ENCODE measurements around the gene TPCN1.

The TPCN1 gene

DNA sequence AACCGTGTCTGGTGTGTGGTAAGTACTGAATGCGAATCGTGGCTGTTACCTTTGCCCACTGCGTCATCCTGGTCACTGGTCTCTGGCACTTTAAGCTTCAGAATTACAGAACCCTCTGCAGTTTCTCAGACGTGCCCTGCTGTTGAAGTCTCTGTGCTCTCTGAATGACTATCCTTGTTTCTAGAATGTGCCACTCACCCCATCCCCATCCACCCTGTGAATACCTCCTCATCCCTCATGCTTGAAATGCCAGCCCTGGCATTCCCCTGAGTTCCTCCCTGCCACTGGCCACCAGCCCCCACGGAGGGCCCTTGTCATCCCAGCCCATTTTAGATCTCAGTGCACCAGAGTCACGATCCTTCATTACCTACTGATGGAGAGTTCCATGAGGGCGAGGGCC is 21.3 kb downstream of the TPCN1 start:
- no peak for DNase-seq

DNA sequence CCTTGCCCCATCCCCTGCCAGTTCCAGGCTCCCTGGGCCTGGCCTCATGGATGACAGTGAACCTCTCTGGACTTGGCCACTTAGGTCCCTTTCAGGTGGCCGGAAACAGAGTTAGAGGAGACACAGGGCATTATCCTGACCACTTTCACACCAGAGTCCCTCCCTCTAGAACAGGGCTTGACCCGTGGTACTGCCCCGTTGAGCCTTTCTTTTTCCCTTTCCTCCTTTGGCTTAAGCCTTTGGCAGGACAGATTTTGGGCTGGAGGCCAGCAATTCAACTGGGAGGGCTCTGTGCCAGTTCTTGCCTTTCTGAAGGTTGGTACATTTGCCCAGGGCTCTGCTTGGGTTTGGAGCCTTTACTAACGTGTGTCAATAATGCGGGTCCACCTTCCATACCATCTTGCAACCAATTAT is 22.8 kb downstream of the TPCN1 start:
- no peak for DNase-seq

DNA sequence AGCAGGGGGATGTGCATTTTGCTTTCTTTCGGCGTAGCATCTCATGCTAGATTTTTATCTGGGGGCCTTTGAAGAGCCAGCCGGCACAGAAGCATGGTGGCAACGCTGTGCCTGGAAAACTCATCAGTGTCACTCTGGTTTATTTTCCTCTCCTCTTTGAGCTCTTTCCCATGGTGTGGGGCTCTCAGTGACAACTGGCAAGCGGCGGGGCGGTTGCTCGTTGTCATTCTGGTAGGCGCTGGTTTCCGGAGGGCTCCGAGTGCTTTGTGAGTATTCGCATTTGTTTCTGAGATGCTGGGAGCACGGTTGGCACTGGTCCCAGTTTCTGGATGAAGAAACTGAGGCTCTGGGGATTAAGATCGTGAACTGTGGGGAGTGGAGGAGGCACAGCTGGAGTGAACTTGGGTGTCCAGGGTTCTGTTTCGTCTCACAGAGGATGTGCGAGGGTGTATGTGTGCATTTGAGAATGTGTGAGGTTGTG is 23.3 kb downstream of the TPCN1 start:
- DNase-seq = no peak

DNA sequence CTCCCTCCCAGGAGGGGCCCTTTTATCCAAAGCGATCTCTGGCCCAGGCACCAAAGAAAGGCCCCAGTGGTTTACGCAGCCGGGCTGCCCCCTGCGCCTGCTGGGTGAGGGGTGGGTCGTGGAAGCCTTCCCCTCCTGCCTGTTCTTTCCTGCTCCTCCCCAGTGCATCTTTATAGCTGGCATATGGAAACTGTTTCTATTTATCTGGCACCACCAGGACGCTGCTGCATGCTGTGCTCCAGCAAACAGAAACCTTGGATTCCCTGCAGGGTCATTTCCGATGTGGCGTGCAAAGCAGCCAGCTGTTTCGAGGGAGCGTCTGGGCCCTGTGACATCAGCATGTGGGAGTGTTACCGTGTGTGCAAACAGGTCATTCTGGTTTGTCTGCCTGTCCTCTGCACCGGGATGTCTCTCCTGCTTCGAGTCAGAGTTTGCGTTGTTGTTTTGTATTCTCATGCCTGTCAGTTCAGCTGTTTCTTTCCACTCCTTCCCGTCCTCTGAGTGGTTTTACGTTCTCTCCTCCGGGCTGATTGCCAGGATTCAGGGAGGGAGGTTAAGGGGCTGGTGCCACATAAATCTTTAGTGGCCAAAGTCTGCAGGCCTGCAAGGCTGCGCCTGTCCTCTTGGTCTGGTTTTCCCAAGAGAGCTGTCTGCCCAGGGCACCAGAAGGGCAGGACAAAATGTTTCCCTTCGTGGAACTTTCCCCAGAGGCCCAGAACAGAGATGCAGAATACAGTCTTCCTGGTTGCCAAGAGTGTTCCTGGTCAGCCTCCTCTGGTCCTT is 24.6 kb downstream of the TPCN1 start:
- peak; percentile 88 for DNase-seq

DNA sequence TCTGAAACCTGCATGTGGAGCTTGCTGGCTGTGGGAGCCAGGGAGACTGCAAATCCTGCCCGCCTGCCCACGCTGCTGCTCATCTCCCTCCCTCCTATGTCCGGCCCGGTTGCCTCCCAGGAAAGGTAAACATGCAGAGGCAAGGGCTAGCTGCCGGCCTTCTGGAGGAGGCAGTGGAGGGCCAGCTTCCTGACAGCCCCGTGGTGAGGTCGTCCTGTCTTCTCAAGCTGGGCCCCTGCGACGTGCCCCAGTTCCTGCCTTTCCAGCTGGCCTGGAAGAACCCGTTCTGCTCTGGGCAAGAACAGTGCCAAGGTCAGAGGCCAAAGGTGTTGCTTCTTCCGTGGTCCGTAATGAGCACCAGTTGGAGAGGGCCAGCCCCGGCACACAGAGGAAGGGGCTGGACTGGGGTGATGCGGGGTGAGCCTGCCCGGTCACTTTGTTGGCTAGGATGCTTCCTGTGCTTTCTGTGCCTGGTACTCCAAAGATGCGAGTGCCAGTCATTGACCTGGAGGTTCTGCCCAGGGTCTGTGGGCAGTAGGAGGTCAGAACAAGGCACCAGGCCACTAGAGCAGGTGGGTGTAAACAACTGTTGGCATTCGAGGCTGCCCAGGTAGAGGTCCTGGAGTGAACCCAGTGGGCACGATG is 25.3 kb downstream of the TPCN1 start:
- DNase-seq = no peak

DNA sequence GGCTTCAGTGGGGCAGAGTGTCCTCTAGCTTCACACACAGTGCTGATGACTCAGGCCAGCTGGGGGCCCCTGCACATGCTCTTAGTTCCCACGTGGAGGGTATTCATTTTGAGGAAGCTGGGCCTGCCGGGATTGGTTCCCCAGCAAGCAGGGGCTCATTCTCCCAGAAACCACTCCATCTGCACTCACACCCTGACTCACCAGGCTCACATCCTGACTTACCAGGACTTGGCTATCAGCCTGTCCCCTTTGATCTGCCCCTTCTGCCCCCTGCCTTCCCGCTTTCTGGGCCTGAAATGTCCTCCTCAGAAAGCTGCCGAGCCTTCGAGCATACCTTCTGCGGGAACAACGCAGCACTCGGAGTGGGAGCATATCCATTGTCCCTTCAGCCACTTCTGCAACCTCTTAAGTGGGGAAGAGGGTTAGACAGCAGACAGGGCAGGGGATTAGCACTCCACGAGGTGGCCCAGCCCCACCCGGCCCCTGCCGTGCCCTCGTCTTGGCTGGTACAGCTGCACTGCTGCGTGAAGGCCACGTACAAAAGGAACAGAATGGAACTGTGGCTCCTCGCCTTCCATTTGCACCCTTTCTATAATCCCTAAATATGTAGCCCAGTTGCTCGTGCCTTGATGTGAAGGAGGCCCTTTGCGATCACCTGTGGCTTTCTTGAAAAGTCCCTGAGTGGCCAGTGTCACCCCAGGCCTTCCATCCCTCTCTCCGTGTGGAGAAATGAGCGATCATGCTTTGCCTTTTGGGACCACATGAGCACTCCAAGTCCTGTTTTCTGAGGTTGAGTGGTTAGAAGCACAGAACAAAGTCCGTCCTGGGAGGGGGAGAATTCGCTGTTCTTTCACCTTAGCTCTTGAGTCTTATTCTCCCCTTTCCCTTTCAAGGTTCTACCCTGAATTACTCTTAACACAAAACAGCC is 26.1 kb downstream of the TPCN1 start:
- no peak for DNase-seq

DNA sequence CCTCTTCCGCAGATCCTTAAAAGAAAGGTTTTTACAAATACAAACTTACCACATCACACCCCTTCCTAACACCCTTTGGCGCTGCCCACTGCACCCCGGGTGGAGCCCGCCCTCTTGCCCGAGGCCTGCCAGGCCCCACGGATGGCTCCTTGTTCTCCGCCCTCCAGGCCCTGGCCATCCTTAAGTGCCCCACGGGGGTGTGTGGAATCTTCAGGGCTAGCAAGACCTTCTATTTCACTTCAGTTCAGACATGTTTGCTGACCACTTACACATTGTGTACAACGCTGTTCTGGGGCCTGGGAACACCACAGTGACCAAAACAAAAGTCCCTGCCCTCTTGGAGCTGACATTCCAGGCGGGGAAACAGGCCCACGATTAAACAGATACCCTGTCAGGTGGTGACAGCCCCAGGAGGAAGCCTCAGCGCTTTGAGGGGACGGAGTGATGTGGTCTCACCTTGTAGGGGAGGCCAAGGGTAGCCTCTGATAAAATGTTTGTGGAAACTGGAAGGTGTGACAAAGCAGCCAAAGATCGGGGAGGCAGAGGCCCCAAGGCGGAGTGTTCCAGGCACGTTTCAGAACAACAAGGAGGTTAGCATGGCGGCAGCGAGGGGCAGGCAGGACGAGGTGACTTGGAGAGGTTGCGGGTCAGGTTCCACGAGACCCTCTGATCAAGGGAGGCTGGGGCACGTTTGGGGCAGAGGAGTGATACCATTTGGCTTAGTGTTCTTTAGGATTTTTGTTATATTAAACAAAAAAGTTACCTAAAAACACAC is 27.0 kb downstream of the TPCN1 start:
- DNase-seq = no peak

DNA sequence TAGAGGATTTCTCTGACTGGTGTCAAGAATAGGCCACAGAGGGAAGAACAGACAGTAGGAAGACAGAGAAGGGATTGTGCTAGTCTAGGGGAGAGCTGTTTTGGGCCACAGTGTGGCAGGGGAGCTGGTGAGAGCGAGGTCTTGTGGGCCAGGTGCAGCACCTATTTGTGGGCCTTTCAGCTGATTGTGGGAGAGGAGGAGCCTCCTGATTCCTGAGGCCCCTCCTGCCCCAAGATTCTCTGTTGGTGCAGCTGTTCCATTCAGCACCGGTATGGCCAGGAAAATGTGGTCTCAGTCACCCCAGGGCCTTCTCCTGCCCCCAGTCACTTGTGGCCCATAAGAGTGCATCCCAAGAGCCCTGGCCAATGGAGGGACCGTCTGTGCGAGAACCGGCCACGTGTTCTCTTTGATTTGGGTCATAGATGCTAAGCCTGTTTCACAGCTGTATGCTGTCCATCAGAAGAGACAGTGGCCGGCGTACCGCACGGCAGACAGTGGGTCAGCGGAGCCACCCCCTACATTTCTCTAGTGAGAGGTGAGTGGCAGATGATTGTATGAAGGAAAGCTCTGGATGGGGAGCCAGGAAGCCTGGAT is 27.7 kb downstream of the TPCN1 start:
- DNase-seq = no peak

DNA sequence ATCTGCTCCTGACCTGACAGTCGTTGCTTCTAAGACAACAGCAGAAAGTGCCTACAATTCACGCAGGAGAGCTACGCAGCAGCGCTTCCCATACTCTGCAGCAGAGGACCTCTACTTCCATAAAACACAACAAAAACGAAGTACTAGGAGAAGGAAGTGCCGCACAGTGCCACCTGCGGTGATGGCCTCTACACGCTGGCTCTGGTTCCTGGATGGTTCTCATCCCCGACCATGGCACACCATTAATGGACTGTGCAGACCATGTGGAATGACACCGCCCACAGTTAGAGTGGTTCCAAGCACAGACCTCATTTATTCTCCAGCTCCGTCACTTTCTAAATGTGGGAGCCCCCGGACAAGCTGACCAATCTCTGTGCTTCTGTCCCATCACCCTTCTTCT is 28.3 kb downstream of the TPCN1 start:
- DNase-seq = no peak

DNA sequence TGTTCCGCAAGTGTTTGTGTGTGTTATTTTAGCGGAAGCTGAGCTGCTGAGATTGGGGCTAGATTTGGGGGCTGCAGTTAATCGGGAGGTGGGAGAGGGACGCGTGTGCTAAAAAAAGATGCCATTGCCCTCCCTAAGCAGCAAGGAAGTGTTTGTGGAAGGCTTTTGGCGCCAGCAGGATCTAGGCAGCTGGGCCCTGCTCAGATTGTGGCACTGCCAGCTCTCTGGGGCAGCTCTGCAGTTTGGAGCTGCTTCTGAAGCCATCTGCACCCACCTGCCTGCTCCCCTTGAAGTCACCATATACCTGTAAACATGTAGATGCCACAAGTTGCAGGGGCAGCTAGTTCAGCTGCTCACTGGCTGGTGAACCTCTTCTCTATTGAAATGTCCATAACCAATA is 28.8 kb downstream of the TPCN1 start:
- no peak for DNase-seq

DNA sequence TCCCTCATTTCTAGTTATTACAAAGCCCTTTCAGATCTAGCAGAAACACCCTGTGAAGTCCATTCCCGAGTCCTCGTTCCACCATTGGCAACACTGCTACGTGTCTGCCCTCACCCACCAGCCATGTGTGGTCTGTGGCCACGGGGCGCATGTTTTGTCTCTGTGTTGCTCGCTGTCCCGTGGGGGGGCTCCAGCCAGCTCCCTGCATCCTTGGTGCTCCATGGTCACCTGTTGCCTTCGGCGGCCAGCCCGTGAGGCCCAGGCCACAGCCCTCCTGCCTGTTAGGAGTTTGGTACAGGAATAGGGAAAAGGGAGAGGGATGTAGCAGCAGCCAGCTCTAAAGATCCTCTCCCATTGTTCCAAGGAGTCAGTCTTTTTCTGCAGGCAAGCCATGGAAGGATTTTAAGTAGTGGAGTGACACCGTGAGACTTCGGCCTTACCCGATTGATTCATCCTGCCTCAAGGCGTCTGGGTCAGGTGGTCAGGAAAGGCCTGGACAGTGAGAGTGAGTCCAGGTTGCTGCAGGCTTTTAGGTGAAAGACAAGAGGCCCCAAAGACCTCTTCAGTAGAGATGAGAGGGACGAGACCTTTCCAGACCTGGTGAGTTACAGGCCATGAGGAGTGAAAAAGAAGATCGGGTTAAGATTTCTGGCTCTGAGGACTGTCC is 30.3 kb downstream of the TPCN1 start:
- DNase-seq = no peak

DNA sequence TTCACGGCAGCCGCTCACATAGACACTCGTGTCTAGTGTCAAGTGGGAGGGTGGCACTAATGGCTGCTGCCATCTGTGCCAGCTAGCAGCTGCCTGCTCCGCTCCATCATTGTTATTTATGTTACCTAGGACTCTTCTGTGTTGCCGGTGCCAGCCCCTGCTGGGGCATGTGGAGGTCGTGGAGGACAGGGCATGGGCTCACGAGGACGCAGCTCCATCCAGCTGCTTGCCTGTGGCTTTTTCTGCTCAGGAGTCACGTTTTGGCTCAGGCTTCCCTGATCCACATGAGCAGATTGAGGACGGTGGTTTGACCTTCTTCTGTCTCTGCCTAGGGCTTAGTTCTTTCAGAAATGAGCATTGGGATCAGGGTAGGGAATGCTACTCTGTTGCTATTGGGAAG is 31.2 kb downstream of the TPCN1 start:
- DNase-seq = no peak

DNA sequence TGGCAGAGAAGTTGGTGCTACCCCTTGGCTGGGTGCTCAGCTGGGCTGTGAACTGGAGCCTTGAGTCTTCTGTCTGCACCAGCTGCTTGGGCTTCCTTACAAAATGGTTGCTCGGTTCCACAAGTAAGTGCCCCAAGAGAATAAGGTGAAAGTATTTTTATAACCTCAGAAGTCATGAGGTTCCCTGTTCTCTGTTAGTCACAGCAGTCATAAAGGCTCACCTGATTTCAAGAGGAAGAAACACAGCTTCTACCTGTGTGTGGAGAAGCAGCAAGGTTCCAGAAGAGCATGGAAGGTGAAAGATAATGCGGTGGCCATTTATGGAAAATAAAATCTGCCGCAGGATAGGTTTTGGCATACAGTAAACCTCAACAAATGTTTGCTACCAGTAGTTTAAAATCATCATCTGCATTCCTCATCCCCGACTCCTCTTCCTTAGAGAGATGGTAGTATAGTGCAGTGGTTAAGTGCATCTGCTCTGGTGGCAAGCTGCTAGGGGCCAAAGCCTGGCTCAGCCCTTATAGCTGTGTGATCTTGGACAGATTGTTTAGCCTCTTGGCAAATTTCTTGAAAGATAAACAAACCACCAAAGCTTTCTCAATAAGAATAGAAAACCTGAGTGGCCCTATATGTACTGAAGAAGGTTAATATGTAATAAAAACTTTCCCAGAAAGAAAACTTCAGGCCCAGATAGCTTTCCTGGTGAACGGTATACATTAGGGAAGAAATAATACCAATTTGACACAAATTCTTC is 32.4 kb downstream of the TPCN1 start:
- DNase-seq = no peak

DNA sequence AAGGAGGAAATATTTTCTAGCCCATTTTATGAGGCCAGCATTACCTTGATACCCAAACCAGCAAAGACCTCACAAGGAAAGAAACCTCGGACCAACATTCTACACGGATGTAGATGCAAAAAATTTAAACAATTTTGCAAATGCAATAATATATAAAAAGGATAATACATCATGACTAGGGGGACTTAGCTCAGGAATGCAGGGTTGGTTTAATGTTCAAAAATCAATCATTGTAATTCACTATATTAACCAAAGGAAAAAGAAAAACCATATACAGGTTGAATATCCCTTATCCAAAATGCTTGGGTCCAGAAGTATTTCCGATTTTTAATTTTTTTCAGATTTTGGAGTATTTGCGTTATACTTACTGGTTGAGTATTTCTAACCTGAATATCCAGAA is 33.0 kb downstream of the TPCN1 start:
- DNase-seq = no peak

DNA sequence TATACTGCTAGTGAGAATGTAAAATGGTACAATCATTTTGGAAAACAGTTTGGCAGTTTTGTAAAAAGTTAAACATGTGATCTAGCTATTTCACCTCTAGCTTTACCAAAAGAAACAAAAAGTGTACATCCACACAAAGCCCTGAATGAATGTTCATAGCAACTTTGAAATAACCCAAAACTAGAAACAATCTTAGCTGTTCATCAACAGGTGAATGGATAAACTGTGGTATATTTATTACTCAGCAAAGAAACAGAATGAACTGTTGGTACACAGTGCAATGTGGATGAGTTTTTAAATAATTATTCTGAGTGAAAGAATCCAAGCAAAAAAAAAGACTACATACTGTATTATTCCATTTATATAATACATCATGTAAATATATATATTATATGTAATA is 36.3 kb downstream of the TPCN1 start:
- no peak for DNase-seq

DNA sequence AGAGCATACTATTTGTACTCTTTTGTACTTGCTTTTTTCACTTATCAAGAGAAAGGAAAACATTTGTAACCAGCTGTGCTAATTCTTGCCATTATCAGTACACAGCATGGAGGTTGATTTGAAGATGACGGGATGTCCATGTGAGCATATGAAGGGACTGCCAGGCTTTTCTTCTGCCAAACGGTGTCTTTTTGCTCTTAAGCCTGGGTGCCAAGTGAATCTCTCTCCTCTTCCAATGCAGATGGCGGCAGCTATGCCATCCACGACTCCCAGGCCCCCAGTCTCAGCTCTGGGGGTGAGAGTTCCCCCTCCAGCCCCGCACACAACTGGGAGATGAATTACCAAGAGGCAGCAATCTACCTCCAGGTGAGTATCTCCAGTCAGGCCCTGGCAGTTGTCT is 38.9 kb downstream of the TPCN1 start:
- no peak for DNase-seq

DNA sequence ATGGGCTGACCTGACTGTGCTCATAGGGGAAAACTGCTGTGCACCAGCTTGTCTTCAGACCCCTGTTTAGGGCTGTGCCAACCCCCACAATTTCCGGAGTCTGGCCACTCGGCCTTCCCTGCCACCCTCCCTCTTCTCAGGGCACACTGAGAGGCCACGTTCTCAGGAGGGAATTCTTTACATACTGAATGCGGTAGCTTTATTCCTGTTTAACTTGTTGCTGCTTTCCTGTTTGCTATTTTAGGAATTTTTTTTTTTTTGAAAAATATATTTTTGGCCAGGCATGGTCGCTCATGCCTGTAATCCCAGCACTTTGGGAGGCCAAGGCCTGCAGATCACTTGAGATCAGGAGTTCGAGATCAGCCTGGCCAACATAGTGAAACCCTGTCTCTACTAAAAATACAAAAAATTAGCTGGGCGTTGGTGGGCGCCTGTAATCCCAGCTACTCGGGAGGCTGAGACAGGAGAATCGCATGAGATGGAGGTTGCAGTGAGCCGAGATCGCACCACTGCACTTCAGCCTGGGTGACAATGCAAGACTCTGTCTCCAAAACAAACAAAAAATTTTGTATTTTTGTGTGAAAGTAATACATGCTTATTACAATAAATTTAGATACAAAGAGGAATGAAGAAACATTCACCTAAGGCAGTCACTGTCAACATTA is 39.5 kb downstream of the TPCN1 start:
- DNase-seq = no peak

DNA sequence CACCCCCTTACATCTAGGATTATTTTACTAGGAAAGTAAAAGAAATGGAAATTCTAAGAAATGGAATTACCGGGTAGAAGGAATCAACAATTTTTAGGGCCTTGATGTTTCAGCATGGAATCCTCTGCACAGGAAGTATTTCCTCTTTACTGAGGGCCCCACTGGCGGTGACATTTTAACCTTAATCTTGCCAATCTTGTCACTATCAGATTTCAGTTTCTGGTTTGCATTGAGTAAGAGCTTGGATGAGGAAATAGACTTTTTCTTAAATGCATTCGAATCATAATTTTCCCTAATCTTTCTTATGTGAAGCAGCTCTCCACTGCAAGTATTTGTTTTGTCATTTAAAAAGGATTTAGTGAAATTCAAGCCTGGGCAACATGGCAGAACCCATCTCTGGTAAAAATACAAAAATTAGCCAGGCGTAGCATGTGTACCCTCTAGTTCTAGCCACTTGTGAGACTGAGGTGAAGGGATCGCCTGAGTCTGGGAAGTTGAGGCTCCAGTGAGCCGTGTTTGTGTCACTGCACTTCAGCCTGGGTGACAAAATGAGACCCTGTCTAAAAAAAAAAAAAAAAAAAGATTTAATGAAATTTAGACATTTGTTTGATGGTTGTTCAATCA is 40.7 kb downstream of the TPCN1 start:
- no peak for DNase-seq

DNA sequence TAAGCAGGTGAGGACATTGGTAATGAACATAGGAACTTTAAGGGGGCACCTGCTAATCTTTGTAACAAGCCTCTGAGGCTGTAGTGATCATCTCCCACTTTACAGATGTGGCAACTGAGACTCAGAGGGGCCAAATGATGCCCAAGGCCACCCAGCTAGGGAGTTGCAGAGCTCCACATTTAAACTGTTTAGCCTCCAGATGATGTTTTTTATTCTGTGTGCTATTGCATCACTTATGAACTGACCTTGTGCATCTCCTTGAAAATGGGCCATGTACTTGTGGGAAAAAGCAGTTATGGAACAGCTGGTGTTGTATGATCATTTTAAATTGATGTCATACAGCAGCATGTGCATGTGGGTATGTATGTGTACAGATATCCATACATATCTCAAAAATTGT is 41.4 kb downstream of the TPCN1 start:
- no peak for DNase-seq

DNA sequence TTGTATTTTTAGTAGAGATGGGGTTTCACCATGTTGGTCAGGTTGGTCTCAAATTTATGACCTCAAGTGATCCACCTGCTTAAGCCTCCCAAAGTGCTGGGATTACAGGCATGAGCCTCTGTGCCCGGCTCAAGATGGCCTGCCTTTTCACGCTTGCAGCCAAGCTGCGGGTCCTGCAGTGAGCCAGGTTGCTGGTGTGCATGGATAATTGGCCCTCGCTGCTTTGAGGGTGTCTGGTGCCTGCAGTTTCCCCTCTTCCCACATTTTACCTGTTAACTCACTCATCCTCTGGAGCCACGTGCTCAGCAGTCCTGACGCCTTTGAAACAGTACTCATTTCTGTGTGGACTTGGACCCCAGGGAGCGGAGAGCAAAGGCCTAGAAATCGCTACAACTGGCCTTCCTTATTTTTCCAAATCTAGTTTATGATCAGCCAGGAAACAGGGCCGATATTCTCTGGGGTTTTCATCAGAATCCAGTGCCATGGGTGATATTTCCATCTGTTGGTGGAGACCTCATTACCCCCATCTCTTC is 42.2 kb downstream of the TPCN1 start:
- DNase-seq = no peak
